Activated T-cell treated with anti-CD3 and anti-CD28 coated beads, Interleukin-2, amount 50 U/mL, for 48 hours (primary cell): ENCODE results near the gene ARMC2.
A peak's percentile ranks its signal among the peaks of the same experiment; 100 is the strongest.
"Not testable (repeated sequence)": the region's sequence is repeated elsewhere in the genome, so short reads cannot be mapped to it uniquely, and the experiment has no call there.

ENCODE experiments used
- DNase-seq, 2 experiments: peaks; one replicate each; pipeline ENCODE4 v3.0.0-alpha.2; 2020

Gene ARMC2

DNA sequence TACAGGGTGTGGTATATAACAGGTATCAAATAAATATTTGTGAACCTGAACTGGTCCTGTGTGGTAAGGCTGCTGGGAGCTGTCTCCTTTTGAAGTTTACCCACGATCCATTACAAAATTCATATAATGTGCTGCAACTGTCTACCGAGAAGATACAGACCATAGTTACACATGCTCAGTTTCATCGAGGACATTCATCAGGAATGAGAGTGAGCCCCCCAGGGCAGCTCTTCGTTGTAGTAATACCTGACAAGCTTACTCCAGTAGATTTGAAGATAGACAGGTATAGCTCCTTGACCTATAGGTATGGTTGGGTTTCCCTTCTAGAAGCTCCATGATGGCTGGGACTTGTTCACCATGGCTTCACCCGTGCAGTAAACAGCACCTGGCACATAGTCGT lies 25.7 kb downstream of the ARMC2 start:
- DNase-seq = no peak

DNA sequence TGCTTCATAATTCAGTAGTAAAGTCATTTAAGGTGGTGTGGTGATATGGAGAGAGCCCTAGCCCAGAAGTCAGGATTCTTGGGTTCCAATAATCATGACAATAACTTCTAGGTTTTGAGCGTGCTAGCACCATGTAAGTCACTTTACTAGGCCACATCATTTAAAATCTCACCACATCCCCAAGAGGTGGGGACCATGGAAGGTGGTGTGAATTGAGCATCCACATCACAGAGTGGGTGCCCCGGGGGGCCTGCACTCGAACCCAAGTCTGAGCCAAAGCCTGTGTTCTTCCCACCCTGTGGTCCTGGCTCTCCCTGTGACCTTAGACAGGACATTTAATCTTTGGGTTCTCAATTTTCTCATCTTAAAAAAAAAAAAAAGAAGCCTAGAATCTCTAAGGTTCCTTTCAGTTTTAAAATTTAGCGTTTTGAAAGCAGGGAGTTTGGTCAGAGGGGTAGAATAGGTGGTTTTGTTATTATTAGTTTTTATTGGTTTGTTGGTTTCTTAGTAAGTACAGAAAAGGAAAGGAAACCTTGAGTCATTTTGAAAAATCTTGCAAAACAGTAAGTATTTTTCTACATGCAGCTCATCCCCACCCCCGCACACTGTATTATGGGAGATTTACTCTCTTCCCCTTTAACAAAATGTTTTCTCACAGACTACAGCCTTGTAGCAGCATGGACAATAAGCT lies 26.4 kb downstream of the ARMC2 start:
- peak; percentile 71 to 78 for DNase-seq

DNA sequence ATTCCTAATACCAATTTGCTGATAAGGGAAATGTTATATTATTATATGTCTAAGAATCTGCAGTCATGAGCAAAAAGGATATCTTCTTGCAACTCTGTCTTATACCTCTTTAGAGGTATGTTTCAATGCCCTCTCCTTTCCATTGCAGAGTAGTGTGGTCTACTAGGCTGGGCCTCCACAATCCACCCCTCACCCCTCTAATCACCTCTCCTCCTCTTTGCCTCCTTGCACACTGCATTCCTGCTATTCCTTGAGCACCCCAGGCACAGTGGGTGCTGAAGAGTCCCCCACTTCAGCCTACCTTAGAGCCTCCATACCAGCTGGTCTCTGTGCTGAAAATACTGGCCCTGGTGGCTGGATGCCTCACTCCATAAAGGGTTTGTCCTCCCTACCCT lies 26.9 kb downstream of the ARMC2 start:
- peak; percentile 39 to 46 for DNase-seq

DNA sequence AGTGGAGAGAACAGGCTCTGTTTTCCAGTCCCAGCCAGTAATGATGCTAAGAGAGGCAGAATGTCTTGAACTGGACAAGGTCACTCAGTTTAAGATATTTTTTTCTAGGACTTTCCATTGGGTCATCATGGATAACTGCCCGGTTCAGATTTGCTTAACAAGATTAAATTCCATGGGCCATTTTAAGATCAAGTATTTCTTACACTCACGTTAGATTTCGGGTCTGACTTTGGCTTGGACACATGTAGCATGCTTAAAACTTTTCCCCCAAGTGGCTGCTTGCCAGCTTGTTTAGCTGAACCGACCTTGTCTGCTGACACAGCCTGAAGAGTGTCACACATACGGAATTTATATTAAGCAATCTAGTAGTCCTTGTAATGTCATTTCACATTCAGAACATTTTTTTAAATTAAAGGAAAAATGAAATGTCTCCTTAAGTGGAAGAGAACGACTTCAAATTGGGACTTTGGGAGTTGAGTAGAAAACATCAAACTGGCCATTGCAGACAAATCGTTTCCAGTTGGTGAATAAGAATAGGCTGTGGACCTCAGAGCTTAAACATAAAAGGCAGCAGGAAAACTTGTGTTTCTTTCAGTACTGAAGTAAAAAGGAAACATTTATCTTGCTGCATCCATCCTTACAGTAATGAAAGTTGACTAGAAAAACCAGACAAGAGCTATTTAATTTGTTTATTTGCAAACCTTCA lies 29.0 kb downstream of the ARMC2 start:
- no peak for DNase-seq

DNA sequence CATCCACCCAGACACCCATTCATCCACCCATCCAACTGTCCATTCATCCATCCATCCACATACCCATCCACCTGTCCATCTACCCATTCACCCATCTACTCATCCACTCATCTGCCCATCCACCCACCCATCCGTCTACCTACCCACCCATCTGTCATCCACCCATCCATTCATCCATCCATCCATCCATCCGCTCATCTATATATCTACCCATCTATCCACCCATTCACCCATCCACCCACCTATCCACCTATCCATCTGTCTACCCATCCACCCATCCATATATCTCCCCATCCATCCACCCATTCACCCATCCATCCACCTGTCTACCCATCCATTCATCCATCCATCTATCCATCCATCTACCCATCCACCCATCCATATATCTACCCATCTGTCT lies 30.7 kb downstream of the ARMC2 start:
- no peak for DNase-seq

DNA sequence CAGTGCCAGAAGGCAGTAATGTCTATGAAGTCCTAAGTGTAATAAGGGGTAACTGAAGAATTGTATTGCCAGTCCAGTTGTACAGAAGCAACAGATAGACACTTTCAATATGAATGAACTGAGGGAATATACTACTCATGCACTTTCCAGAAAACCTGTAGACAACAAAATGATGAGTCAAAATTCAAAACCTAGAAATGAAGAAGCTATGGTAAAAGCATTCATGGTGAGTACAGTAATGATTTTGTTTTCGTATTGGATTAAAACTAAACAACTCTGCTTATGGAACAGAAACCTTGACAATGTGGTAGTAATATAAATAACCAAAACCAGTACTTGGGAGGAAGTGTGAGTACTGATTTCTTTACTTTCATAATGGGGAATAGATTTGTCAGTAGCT lies 35.0 kb downstream of the ARMC2 start:
- DNase-seq = no peak

DNA sequence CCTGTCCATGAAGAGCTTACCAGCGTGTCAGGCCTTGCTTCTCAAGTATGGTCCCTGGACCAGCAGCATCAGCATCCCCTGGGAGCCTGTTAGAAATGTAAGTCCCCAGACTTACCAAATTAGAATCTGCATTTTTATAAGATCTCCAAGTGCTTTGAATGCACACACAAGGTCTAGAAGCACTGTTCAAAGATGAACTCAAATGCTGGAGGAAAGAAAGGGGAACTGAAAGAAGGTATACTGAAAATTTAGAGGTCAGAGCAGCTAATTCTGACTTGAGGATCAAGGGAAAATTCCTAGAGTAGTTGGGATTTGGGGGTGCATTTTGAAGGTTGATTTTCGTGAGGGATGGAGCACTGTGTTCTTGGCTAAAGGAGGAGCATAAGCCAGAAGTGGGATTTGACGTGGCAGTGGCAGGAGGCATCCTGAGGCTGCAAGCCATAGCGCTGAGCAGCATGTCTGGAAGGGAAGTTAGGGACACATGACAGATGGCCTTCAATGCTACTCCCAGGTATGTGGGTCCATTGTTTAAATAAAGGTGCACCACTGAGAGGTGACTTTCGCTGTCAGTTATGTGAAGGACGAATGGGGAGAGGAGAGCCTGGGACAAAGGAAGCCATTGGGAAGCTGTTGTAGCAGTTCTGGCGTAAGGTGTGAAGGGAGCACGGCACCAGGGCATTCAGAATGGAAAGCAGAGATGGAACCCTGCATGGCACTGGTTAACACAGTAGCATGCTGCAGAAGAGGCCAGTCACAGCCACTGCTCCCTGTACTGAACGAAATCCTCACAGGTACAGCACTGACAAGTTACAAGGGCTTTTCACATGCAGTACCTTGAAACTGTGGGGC lies 36.2 kb downstream of the ARMC2 start:
- DNase-seq = no peak

DNA sequence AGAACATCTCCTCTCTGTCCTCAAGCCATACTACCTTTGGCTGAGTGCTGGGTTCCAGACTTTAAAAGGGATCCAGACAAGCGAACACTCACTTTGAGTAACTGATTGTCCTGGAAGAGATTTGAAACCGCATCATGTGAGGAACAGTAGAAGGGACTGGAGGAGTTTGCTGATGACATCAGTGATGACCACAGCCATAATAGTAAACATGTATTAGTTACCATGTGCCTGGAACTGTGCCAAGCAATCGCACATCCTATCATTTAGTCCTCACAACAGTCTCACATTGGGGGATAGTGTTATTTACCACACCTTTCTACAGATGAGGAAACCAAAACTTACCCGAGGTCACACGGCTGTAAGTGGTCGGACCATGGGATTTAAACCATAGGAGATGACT lies 39.8 kb downstream of the ARMC2 start:
- no peak for DNase-seq

DNA sequence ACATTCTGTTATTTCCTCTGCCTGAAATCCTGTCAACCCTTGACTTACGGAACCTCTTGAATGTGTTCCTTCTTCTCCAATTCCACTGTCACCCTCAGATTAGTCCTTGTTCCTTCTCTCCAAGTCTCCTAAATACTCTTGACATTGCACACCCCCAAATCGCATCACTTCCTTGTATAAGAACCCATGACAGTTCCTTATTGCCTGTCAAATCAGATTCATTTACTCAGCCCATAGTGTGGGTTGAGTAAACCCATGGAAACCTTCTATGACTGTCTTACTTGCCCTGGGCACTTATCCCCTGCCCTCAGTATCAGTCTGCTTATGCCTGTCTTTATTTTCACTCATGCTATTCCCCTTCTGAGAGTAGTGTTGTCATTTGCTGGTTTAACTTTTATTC lies 40.5 kb downstream of the ARMC2 start:
- no peak for DNase-seq

DNA sequence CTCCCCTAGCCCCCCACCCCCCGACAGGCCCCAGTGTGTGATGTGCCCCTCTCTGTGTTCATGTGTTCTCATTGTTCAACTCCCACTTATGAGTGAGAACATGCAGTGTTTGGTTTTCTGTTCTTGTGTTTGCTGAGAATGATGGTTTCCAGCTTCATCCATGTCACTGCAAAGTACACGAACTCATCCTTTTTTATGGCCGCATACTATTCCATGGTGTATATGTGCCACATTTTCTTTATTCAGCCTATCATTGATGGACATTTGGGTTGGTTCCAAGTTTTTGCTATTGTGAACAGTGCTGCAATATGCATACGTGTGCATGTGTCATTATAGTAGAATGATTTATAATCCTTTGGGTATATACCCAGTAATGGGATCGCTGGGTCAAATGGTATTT lies 42.7 kb downstream of the ARMC2 start:
- DNase-seq = not testable (repeated sequence)

DNA sequence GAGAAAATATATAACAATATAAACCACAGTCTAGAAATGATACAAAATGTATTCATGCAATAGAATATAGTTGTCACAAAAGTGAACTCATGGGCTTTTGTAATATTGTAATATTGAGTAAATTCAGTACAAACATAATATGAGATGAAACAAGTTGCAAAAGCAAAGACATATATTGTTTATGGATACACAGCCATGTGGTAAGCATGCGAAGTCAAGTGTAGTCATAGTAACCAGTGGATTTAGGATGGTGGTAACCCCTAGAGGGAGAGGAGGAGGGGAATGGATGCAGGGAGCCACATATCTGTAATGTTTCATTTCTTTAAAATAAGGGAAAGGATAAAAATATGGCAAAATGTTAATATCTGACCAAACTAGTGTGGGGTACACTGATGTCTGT lies 47.3 kb downstream of the ARMC2 start:
- DNase-seq = no peak

DNA sequence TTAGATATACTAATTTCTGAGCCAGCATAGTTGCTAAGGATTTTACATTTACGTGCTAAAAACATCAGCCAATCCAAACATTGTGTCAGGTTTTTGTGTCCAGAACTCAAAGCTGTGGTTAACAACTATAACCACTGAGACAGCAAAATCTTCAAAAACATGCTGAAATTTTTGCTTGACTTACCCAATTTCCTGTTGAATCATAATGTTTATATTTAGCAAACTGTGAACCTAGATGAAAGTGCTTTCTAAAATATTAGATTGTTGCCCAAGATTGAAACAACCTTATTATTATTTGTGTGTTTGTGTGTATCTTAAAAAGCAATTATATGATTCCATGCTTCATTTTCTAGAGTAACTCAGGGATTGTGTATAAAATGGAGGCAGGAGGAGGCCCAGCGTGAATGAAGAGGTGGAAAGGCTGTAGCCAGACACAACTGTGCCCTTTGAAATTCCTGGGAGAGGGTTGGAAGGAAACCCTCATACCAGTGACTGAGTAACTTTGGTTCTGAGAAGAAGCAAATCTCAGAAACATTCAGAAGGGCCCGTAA lies 48.0 kb downstream of the ARMC2 start:
- no peak for DNase-seq

DNA sequence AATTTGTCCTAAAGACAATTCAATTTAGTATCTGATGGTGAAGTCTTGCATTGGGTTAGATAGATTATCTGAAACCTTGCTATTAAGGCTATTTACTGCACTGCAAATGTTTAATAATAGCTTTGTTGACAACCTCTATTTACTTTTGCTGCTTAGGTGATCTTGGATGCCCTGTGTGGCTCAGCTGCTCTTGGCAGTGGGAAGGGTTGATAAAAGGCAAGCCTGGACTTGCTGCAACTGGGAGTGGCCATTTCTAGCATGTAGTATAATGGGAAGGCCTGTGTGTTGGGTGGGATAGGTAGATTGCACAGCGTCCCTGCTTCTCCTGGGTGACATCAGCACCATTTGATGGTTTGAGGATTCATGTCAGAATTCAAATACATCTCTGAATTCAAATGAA lies 49.1 kb downstream of the ARMC2 start:
- no peak for DNase-seq

DNA sequence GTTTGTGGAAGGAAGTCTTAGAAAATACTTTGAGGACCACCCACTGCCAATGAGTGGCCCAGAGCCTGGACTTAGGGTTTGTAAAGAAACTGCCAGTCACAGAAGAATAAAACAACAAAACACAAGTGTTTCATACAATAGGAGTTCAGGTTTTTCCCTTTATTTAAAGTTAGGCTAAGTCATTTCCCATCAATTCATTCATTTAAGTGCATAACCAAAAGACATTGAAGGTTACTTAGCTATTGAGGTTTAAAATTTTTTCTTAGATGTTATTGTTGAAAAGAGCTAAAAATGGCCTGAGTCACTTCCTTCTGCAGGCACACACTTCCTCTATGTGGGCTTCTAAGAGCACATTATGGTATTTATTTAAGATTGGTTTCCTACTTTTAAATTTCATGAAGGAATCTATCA lies 54.2 kb downstream of the ARMC2 start:
- DNase-seq = no peak

DNA sequence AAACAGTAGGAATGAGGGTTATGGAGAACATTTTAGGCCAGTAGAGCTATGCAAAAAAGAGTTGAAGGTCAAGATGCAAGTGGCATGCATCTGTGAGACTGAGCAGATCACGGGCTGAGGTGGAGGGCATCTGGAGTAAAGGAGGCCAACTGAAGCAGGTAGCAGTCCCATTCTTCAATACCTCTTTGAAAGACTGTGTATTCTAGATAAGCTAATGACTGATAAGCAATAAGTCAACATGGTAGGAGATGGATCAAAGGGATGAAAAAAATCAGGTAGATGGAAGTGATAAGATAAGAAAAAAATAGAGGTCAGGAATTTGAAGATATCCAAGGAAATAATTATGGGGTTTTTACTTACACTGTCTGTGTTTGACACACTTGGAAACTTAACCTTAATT lies 55.6 kb downstream of the ARMC2 start:
- DNase-seq = no peak

DNA sequence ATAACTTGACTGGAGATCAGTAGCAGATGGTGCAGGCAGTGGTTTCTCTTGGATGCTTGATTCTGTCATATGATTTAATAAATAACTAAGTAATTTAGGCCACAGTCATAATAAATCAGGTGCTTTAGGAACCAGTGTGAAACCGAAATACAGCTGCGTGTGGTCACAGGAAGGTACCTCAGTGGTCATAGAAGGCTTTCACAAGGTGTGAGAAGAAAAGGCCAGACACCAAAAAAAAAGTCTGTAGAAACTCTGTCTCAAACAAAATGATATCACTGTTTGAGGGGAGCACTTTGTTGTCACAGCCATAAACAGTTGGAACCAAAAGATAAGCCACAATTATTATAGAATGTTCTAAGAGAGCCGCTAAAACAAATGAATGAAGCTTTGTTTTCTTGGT lies 56.5 kb downstream of the ARMC2 start:
- DNase-seq = no peak

DNA sequence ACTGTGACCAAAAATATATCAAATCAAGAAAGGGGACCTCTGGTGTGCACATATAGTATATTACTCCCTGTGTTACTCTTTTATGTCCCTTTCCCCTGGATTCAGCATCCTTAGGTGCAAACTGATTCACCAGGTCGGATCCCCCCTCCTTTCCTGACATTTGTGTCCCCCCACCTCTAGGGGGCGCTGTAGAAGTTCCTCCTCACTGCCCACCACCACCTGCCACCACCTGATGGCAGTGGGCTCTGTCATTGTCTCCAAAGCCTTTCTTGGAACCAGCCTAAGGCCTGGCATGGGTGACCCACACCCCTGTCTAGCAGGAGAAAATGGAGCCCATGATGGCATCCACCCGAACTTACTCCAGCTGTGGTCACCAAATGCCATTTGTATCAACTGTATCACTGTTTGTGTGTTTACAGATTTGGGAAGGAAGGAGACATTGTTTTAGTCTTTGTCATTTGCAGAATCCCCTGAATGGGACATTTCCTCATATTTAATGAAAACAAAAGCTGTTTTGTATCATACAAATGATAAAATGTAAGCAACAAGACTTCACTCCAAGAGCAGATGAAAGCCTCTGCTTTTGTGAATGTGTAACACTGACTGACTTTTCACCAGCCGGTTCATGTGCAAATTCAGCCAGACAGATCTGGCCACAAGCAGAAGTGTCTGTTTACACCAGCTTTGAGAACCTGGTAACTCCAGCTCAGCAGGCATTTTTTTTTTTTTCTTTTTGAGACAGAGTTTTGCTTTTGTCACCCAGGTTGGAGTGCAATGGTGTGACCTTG lies 66.2 kb downstream of the ARMC2 start:
- peak; percentile 51 to 54 for DNase-seq

DNA sequence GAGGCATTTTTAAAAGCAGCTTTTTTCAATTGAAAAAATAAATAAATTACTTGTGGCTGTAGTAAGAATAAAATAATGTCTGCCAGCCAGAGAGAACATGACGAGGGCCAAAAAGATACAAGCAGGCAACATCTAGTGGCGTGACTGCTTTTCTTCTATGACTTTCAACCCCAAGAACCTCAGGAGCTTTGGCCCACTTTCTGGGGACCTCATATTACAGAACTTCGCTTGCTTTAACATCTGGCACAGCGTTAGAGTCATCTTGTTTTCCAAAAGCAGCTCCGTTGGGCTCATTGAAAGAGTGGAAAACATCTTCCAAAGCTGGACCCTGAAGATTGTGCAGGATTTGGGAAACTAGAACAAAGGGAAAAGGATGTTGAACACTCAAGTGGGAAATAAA lies 67.0 kb downstream of the ARMC2 start:
- no peak for DNase-seq

DNA sequence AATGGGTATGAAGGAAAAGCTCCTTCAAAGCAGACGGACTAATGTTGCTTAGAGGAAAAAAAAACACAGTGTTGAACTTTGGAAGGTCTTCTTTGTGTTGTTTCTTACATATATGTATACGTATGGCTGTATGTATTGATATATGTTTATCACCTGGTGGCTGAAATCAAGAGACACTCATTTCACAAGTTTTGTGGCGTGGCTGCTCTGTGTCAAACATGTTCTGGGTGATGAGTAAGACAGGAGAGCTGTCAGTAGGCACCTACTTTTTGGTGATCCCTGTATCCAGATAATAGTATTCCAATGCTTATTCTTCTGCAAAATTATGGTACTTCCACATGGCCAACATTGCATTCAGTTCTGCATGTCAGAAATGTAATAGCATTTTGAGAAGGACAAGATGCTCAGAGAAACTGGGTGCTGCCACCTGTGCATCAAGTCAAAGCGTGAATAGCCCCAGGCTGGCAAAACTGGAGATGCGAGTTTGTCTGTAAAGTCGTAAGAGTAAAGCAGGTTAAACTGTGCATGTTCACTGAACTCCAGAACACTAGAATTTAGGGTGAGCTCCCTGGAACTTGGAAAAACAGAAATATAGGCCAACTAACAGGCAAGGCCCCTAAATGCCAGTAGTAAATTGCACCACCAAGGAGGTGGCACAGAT lies 67.9 kb downstream of the ARMC2 start:
- DNase-seq = no peak

DNA sequence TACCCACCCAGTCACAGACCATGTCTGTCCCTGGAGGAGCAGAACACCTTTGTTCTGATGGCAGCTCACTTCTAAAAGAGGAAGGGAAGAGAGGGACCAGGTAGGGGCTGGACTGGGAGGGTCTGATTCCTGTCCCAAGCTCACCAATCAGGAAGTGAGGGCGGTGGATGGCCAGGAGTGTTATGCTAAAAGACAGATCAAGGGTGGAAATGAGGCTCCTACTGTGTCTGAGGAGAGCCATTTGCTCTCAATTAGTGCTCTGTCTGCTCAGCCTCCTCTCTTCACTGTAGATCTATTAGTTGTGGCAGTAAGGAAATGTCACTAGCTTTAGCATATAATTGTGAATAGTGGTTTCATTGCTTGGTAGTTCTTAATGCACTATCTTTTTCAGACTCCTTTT lies 72.5 kb downstream of the ARMC2 start:
- DNase-seq = no peak

DNA sequence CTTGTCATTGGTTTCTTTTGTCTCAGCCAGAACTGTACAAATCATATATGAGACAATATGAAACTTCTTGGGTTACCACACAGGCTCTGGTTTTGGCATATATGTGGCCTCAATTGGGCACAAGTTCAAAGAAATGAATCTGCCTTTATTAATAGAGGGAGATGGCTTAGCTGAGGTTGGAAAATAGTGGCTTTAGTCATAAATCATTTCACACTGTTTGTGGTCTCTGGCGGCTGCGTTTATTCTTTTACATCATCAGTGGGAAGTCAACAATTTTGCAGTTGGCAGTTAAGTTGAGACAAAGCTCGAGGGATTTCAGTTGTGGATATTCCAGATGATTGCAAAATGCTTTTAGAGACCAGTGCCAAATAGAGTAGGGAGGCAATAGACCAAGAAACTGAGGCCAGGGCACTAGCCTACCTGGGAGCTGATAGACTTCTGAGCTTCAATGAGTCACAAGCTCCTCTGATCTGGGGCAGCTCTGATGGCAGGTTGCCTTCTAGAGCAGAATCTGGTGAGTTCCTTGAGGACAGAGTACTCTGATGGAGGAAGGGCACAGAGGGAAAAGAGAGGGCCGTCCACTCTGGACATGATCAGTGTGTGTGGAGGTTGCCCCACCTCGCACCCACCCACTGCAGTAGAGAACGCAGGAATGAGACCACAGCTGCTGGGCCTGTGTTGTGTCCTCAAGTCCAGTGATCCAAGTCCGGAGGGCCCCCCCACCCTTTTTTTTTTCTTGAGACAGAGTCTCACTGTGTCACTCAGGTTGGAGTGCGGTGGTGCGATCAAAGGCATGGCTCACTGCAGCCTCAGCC lies 73.5 kb downstream of the ARMC2 start:
- DNase-seq = peak; percentile 53 to 59
